HG03066 (cell line): ENCODE results near the gene CC2D2A.
"Not testable (repeated sequence)": the region's sequence is repeated elsewhere in the genome, so short reads cannot be mapped to it uniquely, and the experiment has no call there.

ENCODE experiments used
- ATAC-seq: cut with Tn5 transposase; IDR thresholded peaks from one replicate; pipeline ENCODE4 v1.9.1; 2021; ENCODE audit warnings: low read depth; ENCODE audit not compliant: unreplicated experiment

CC2D2A gene

GRCh38 chr4:15510961-15511360 is 41.3 kb downstream of the CC2D2A start:
- ATAC-seq, result no peak

GRCh38 chr4:15513545-15513944 is 43.9 kb downstream of the CC2D2A start:
- ATAC-seq, result no peak

- no peak for ATAC-seq
Observed at GRCh38 chr4:15515106-15515505, 45.4 kb downstream of the CC2D2A start.

- ATAC-seq, result no peak
Observed at GRCh38 chr4:15516494-15516893, 46.8 kb downstream of the CC2D2A start.

- ATAC-seq, result not testable (repeated sequence)
Observed at GRCh38 chr4:15517681-15518080, 48.0 kb downstream of the CC2D2A start.

GRCh38 chr4:15521442-15522039 is 51.9 kb downstream of the CC2D2A start:
- ATAC-seq, result no peak

GRCh38 chr4:15525080-15525479 is 55.4 kb downstream of the CC2D2A start:
- no peak for ATAC-seq

GRCh38 chr4:15526924-15527592 is 57.4 kb downstream of the CC2D2A start:
- ATAC-seq, result no peak

- ATAC-seq, result no peak
Observed at GRCh38 chr4:15531792-15532191, 62.1 kb downstream of the CC2D2A start.

GRCh38 chr4:15533817-15534216 is 64.1 kb downstream of the CC2D2A start:
- ATAC-seq, result no peak

- ATAC-seq, result no peak
Observed at GRCh38 chr4:15535599-15535998, 65.9 kb downstream of the CC2D2A start.

GRCh38 chr4:15536552-15537499 is 67.1 kb downstream of the CC2D2A start:
- ATAC-seq, result no peak

- no peak for ATAC-seq
Observed at GRCh38 chr4:15541941-15542340, 72.3 kb downstream of the CC2D2A start.

GRCh38 chr4:15542760-15543159 is 73.1 kb downstream of the CC2D2A start:
- no peak for ATAC-seq

GRCh38 chr4:15543537-15544247 is 74.0 kb downstream of the CC2D2A start:
- no peak for ATAC-seq

GRCh38 chr4:15544248-15544729 is 74.6 kb downstream of the CC2D2A start:
- ATAC-seq, result no peak

- no peak for ATAC-seq
Observed at GRCh38 chr4:15545371-15545770, 75.7 kb downstream of the CC2D2A start.

GRCh38 chr4:15547392-15547791 is 77.7 kb downstream of the CC2D2A start:
- ATAC-seq, result no peak

- no peak for ATAC-seq
Observed at GRCh38 chr4:15550491-15550890, 80.8 kb downstream of the CC2D2A start.

GRCh38 chr4:15551740-15552446 is 82.2 kb downstream of the CC2D2A start:
- no peak for ATAC-seq
